ENCODE measurements around the gene RUNDC3A.

The RUNDC3A gene

DNA sequence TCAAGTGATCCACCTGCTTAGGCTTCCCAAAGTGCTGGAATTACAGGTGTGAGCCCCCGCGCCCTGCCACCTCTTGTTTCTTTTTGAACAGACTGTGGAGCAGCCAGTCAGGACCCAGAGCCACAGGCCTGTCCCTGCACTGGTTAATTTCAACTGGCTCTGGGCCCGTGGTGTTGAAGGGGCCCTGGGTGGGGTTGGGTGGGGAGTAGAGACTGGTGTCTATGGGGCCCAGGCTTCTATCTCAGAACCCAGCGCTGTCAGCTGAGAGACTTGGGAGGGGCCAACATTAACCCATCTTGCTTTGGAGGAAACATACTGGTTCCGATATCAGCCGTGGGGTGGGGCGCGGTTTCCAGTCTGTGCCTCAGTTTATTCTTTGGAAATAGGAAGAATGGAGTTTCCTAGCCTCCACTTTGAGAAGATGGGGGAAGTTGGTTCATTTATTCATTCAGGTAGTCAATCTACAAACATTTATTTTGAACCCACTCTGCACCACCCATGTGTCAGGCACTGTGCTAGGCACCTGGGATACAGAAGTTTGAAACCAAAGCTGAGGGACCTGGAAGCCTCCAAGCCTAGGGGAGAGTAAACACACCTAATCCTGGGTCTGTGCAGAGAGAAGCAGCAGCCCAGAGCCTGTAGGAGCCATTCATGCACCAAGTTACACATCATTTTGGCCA lies 24.9 kb upstream of the RUNDC3A start:
- no peak for DNase-seq (ENCODE audit: low read depth in 2 of 2, low spot score in 1 of 2)

GRCh38 chr17:44284024-44284400 lies 24.4 kb upstream of the RUNDC3A start:
- no peak for DNase-seq (ENCODE audit: low read depth in 2 of 2, low spot score in 1 of 2)

DNA sequence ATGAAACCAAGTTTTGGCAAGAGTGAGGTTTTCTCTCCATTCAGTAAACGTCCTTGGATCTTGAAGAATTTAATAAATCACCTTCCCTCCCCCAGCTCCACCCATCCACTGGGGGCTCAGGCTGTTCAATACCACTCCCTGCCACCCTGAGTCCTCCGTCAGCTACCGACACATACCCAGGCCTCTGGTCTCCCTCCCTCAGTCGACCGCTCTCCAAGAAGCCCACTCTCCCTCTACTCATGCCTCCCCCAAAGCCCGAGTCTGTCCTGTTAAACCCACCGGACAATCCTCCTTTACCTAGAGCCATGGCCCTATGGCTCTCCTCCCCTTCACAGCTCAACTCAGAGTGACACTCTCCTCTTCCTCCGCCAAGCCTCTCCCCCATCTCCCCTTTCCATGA lies 20.8 kb upstream of the RUNDC3A start:
- no peak for DNase-seq (ENCODE audit: low read depth in 2 of 2, low spot score in 1 of 2)

GRCh38 chr17:44293509-44294226 lies 14.7 kb upstream of the RUNDC3A start:
- no peak for DNase-seq (ENCODE audit: low read depth in 2 of 2, low spot score in 1 of 2)

DNA sequence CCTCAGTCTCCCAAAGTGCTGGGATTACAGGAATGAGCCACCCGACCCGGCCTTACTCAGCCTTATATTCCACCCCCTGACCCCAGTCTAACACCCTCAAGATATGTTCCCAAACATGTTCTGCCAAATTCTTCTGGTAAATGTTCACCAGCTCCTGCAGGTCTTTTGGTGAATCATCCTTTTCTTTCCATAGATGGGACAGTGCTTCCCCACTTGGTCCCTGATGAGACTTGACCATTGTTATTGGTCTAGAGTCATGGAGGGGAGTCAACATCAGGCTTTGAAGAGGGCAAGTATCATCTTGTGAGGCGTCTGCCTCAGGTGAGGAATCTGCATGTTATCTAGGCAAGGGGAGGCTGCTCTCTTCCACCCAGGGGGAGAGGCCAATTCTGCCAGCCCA lies 10.4 kb upstream of the RUNDC3A start:
- DNase-seq (ENCODE audit: low read depth in 2 of 2, low spot score in 1 of 2): no peak

GRCh38 chr17:44304651-44305050 lies 3.8 kb upstream of the RUNDC3A start:
- no peak for DNase-seq (ENCODE audit: low read depth in 2 of 2, low spot score in 1 of 2)

DNA sequence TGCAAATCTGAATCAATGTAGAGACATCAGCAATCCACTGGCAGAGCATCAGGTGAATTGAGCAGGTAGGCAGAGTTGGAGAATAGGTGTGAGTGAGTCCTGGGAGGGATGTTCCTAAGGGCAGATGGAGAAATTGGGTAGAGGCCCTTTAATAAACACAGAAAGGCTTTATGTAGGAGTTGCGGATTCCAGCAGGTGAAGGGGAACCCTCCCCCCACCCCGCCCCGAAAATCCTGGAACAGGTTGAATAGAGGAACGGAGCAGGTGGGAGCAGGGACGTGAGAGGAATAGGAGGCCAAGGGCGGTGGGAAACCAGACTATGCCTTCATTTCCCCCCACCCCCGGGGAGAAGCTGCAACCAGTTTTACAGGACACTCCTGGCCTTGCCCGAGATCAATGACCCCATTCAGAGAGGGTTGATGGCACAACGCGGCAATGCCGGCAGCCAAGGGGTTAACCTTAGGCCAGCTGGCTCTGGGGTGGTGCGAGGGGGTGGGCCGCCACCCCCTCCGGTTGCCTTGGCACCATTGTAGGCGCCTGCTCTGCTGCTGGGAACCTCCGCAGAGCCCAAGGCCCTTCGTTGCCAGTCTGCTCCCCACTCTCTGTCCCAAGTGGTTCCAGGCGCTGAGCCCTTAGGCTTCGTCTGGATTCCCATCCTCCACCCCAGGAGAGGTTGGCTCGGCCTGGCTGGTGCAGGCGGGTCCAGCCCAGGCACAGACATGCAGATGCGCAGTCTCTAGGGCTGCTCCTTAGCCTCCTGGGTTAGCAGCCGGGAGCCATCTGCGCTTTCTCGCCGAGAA lies 814 bp upstream of the RUNDC3A start:
- no peak for DNase-seq (ENCODE audit: low read depth in 2 of 2, low spot score in 1 of 2)

- DNase-seq (ENCODE audit: low read depth in 2 of 2, low spot score in 1 of 2): no peak
Observed at GRCh38 chr17:44308865-44309264, 464 bp downstream of the RUNDC3A start.

GRCh38 chr17:44309472-44309871 lies 1.1 kb downstream of the RUNDC3A start:
- DNase-seq (ENCODE audit: low read depth in 2 of 2, low spot score in 1 of 2): no peak

DNA sequence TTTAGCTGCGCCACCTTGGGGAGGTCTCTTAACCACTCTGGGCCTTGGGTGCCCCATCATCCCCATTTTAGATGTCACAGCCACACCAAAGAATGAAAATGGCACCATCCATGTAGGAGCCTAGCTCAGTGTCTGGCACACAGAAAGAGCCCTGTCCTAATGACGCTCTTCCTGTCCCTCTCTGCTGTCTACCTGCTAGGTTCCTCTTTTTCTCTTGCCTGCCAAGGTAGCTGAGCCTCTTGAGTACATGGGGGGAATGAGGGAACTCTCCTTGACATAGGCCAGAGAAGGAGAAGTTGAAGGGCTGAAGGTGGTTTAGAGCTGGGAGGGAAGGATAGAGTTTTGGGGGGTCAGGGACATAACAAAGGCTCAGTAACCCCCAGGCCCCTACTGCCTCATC lies 1.8 kb downstream of the RUNDC3A start:
- no peak for DNase-seq (ENCODE audit: low read depth in 2 of 2, low spot score in 1 of 2)

- no peak for DNase-seq (ENCODE audit: low read depth in 2 of 2, low spot score in 1 of 2)
Observed at GRCh38 chr17:44310609-44311376, 2.4 kb downstream of the RUNDC3A start.

DNA sequence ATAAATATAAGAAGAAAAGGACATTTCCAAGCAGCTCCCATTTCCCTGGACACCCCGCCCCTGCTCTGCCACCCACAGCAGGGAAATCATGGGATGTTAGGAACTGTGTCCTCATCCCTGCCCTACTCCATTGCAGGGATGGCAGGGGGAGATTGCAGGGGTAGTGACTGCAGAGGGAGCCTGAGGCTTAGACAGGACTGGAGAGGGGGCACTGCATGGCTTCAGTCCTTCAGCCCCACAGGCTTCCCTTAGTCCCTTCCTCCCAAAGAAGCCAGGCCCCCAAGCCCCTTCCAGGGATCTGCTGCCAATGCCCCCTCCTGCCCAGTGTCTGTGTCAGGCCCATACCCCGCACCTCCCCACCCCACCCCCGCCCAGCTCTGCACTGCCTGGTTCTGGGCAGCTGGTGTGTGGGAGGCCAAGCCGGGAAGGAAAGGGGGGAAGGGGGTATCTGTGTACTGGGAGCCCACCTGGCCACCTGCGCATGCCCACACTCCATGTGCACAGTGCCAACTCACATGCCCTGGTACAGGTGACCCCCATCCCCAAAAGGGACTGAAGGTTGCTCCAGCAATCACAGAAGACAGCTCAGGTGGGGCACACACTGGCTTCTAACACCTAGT lies 3.3 kb downstream of the RUNDC3A start:
- DNase-seq (ENCODE audit: low read depth in 2 of 2, low spot score in 1 of 2): no peak

GRCh38 chr17:44312396-44313104 lies 4.1 kb downstream of the RUNDC3A start:
- no peak for DNase-seq (ENCODE audit: low read depth in 2 of 2, low spot score in 1 of 2)

DNA sequence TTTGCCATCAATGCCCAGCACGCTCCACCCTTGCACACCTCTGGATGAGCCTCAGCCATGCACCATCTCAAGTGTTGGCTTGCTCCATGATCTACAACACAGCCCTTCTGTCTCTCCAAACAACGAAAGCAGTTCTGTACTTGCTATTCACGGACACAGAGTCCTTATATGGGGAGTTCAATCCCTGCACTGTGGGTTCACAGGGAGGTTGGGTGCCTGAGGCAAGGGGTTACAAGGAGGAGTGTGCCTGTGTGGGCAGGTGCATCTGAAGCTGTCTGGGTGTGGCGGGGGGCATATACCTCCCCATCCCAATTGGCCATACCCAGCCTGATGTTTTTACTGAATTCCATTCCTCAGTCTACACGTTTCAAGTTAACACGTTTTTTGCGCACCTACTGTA lies 5.6 kb downstream of the RUNDC3A start:
- DNase-seq (ENCODE audit: low read depth in 2 of 2, low spot score in 1 of 2): no peak

DNA sequence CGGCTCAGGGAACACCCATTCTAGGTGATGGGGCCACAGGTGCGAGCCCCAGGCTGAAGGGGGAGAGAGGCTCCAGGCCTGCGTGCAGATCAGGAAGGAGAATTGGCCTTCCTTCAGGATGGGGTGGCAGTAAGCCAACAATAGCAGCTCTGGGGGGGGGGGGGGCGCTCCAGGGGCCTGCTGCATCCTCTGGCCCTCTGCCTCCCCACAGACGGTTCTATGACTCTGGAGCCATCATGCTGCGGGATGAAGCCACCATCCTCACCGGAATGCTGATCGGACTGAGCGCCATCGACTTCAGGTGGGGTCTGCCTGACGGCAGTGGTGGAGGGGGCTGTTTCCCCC lies 6.1 kb downstream of the RUNDC3A start:
- no peak for DNase-seq (ENCODE audit: low read depth in 2 of 2, low spot score in 1 of 2)

DNA sequence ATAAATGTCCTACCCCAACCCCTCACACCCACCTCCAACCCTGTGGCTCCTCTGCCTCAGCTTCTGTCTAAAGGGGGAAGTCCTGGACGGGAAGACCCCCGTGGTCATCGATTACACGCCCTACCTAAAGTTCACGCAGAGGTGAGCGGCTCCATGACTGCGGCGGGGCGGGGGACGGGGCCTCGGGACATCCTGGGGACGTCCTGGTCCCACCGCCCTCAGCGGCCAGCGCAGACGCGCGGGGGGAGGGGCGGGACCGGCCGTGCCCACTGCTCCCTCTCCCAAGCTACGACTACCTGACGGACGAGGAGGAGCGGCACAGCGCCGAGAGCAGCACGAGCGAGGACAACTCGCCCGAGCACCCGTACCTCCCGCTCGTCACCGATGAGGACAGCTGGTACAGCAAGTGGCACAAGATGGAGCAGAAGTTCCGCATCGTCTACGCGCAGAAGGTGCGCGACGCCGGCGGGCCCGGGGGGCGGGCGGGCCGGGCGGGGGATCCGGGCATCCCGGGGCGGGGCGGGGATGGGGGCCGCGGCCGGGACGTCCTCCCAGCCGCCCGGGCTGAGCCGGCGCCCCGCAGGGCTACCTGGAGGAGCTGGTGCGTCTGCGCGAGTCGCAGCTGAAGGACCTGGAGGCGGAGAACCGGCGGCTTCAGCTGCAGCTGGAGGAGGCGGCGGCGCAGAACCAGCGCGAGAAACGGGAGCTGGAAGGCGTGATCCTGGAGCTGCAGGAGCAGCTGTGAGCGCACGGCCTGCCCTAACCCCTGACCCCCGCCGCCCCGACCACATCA lies 6.7 kb downstream of the RUNDC3A start:
- DNase-seq (ENCODE audit: low read depth in 2 of 2, low spot score in 1 of 2): no peak

DNA sequence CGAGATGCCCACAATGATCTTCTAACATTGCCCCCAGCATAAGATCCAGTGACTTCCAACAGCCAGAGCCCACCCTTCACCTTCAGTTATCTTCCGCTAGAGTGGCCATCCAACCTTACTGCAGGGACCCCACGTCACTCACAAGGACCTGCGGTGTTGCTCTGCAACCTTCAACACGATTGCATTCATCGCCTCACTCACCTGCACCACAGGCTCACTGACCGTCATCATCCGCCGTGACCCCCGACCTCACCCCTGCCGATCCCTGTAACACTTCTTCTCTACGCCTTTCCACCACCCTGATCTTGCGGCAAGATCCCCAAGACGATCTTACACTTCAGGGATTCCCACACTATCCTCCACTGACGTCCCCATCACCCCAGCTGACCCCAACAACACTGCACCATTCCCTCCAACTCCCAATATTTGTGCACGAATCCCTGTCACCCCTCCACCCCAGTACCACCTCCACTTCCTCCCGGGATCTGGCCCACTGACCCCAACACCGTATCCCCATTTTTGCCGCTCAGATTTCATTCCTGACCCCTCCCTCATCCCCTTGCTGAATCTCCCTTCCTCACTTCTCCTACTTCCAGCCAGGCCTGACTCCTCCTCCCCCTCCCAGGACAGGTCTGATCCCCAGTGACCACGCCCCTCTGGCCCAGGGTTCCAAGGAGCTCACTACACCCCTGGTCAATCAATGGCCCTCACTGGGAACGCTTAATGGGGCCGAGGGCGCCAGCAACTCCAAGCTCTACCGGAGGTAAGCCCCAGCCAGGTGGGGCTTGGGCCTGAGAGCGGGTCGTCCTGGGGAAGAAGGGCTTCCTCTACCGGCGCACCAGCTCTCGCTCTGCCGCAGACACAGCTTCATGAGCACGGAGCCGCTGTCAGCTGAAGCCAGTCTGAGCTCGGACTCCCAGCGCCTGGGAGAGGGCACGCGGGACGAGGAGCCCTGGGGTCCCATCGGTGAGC lies 7.6 kb downstream of the RUNDC3A start:
- no peak for DNase-seq (ENCODE audit: low read depth in 2 of 2, low spot score in 1 of 2)

DNA sequence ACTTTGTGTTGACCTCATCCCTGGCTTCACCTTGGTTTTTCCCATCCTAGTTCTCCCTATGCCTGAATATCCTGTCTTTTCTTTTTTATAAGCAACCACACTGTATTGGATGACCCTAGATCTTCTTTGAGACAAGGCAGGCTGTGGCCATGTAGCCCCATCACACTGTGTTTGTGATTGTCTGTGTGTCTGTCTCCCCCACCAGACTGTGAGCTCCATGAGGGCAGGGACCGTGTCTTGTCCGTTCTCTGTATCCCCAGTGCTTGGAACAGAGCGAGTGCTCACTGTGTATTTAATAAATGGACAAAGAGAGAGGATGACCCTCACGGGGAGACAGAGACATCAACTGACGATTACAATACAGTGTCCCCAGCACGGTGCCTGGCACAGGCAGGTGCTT lies 9.1 kb downstream of the RUNDC3A start:
- no peak for DNase-seq (ENCODE audit: low read depth in 2 of 2, low spot score in 1 of 2)
